Osteocyte (in vitro differentiated cells): ENCODE measurements around the gene FRMPD1. TPM values are rescaled to one million over a fixed set of nuclear protein-coding genes. Genes with fewer than 3 reads are reported as not detected.
A peak's percentile ranks its signal among the peaks of the same experiment; 100 is the strongest.

Experiments used
- DNase-seq: peaks from one replicate; pipeline ENCODE4 v3.0.0; 2021; ENCODE audit warnings: mixed read lengths; ENCODE audit not compliant: unreplicated experiment; ENCODE audit errors: extremely low spot score
- H3K27ac Mint-ChIP-seq: one replicate; pipeline ENCODE4 v1.8.0; 2021; ENCODE audit warnings: mild to moderate bottlenecking, mixed read lengths; ENCODE audit not compliant: unreplicated experiment
- H3K27me3 Mint-ChIP-seq: one replicate; pipeline ENCODE4 v1.8.0; 2021; ENCODE audit warnings: mixed read lengths; ENCODE audit not compliant: unreplicated experiment
- H3K36me3 Mint-ChIP-seq: one replicate; pipeline ENCODE4 v1.8.0; 2021; ENCODE audit warnings: mixed read lengths; ENCODE audit not compliant: unreplicated experiment
- H3K4me1 Mint-ChIP-seq: one replicate; pipeline ENCODE4 v1.8.0; 2021; ENCODE audit warnings: mixed read lengths; ENCODE audit not compliant: unreplicated experiment
- H3K4me3 Mint-ChIP-seq: one replicate; pipeline ENCODE4 v1.8.0; 2021; ENCODE audit warnings: mild to moderate bottlenecking, moderate library complexity, mixed read lengths; ENCODE audit not compliant: unreplicated experiment
- H3K9me3 Mint-ChIP-seq: one replicate; pipeline ENCODE4 v1.8.0; 2021; ENCODE audit warnings: mixed read lengths; ENCODE audit not compliant: unreplicated experiment
- total RNA-seq: library from RNA; stranded (reverse); gene quantifications from 2 replicates; pipeline ENCODE4 v1.2.1, GENCODE V29; 2021
- TF ChIP-seq, protein P1 (sequence below): fragments of 200-600 bp; sonication (generic); IDR thresholded peaks from 2 replicates; pipeline ENCODE4 v1.5.0; 2021; ENCODE audit warnings: antibody characterized with exemption, mild to moderate bottlenecking, moderate library complexity

FRMPD1 gene
- total RNA-seq, 1 donor from 2014 or later = not detected

DNA sequence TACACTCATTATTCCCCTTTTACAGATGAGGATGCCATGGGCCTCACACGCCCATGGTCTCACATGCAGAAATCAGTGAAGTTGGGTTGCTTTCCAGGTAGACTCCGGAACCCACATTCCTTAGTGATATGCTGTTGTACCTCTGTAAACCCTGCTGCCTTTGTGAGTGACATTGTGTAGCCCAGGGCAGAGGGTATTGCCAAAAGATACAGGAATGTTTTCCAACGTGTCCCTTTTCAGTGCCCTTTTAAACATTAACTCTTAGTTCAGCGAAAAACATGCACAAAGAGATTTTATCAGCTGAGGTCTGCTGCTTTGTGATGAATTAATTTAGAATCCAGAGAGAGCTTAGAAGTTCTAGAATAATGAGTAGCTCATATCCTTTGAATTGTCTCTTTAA lies 64.5 kb downstream of the FRMPD1 start:
- no peak for DNase-seq
- Mint-ChIP-seq H3K27ac (no peak overlapping the region), H3K9me3 (no peaks in the 10 kb centered on the region), H3K4me3 (no peak overlapping the region), H3K4me1 (no peaks in the 10 kb centered on the region), H3K27me3 (peaks cover 65% of the 10 kb centered on the region), H3K36me3 (no peaks in the 10 kb centered on the region)
- TF ChIP-seq, protein P1, sequence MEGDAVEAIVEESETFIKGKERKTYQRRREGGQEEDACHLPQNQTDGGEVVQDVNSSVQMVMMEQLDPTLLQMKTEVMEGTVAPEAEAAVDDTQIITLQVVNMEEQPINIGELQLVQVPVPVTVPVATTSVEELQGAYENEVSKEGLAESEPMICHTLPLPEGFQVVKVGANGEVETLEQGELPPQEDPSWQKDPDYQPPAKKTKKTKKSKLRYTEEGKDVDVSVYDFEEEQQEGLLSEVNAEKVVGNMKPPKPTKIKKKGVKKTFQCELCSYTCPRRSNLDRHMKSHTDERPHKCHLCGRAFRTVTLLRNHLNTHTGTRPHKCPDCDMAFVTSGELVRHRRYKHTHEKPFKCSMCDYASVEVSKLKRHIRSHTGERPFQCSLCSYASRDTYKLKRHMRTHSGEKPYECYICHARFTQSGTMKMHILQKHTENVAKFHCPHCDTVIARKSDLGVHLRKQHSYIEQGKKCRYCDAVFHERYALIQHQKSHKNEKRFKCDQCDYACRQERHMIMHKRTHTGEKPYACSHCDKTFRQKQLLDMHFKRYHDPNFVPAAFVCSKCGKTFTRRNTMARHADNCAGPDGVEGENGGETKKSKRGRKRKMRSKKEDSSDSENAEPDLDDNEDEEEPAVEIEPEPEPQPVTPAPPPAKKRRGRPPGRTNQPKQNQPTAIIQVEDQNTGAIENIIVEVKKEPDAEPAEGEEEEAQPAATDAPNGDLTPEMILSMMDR = no peak

DNA sequence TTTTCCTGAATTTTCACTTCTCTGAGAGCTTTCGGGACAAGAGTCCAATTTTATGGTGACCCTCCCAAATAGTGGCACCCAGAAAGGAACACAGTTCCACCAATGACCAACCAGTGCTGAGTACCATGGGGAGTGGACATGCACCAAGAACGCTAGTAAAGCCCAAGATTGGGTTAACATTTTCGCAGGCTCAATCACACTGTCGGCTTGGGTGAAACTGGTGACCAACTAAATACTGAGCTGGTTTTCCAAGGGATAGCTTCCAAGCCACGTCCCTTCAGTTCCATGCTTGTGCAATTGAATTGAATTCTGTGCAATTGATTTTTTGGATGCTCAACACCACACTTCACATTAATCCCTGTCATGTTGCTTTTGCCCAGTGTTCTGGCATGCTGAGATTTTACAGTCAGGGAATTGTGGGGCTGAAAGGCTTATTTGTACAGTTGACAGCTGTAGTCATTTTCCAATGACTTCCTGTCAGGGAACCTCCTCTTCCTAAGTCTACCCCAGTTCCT lies 65.3 kb downstream of the FRMPD1 start:
- TF ChIP-seq, protein P1 = no peak
- Mint-ChIP-seq H3K4me1 (no peaks in the 10 kb centered on the region), H3K4me3 (no peak overlapping the region), H3K27me3 (peaks cover 65% of the 10 kb centered on the region), H3K9me3 (no peaks in the 10 kb centered on the region), H3K27ac (no peak overlapping the region), H3K36me3 (no peaks in the 10 kb centered on the region)
- peak; percentile 63 for DNase-seq

DNA sequence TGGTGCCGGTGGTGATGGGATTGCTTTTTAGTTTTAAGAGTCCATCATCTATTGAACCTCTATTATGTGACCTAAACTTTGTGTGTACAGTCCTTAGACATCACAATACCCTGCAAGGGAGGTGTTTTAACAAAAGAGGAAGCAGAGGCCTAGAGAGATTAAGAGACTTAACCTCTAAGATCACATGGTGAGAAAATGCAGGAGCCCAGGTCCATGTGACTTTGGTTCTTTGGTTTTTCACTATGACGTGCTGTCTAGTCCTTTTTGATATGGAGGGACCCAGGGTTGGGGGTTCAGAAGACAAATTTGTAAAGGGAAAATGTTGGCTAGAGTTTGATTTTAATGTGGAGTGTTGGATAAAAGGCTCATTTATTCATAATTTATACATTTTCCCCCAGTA lies 68.8 kb downstream of the FRMPD1 start:
- no peak overlapping the region for H3K27ac Mint-ChIP-seq
- no peak for DNase-seq
- no peak overlapping the region for H3K4me3 Mint-ChIP-seq
- peaks cover 63% of the 10 kb centered on the region for H3K27me3 Mint-ChIP-seq
- no peaks in the 10 kb centered on the region for H3K9me3 Mint-ChIP-seq
- TF ChIP-seq, protein P1 = no peak
- H3K36me3 Mint-ChIP-seq = no peaks in the 10 kb centered on the region
- no peaks in the 10 kb centered on the region for H3K4me1 Mint-ChIP-seq

DNA sequence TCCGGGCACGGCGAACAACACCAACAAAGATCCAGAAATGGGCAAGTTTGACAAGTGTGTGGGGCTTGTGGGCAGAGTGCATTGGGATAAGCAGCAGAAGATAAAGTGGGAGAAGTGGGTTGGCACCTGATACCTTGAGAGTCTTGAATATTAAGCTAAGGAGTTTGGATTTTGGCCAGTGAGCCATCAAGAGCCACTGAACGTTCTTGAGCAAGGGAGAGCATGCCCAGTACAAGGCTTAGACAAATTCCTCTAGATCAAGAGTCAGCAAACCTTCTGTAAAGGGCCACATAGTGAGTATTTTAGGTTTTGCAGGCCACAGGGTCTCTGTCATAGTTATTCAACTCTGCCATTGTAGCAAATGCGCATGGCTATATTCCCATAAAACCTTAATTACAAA lies 76.3 kb downstream of the FRMPD1 start:
- Mint-ChIP-seq H3K4me3 (no peak overlapping the region), H3K36me3 (no peaks in the 10 kb centered on the region), H3K4me1 (no peaks in the 10 kb centered on the region), H3K27me3 (peaks cover 57% of the 10 kb centered on the region), H3K9me3 (no peaks in the 10 kb centered on the region), H3K27ac (no peak overlapping the region)
- DNase-seq = no peak
- TF ChIP-seq, protein P1 = no peak

DNA sequence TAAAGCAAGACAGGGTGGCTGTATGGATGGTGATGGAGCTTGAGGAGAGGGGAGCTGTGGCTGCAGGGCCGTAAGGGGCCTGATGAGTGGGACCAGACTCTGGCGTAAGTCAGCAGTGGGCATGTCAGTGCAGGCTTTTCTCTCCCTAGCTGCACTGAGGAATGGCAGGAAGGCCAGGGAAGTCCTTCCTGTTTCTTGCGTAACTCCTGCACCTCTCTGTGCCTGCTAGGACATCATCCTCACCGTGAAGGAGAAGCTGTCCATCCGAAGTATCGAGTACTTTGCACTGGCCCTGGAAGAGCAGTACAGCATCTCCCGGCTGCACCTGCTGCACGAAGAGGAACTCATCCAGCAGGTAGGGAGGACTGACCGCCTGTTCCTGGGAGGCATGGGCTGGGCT lies 78.7 kb downstream of the FRMPD1 start:
- no peaks in the 10 kb centered on the region for H3K9me3 Mint-ChIP-seq
- H3K27ac Mint-ChIP-seq = no peak overlapping the region
- DNase-seq = no peak
- H3K36me3 Mint-ChIP-seq = no peaks in the 10 kb centered on the region
- H3K4me3 Mint-ChIP-seq = no peak overlapping the region
- H3K4me1 Mint-ChIP-seq = no peaks in the 10 kb centered on the region
- TF ChIP-seq, protein P1 = no peak
- H3K27me3 Mint-ChIP-seq = peaks cover 69% of the 10 kb centered on the region
